AG10803 (cell line): ENCODE results near the gene KCP.
A peak's percentile ranks its signal among the peaks of the same experiment; 100 is the strongest.

Experiments
- DNase-seq: peaks from one replicate; pipeline ENCODE4 v3.0.0; 2010; ENCODE audit warnings: low read depth
- H3K4me3 ChIP-seq: 2 replicates; pipeline ENCODE4 v1.5.1; 2011; ENCODE audit warnings: mild to moderate bottlenecking, low read length, control low read depth
- TF ChIP-seq, protein P1 (sequence below): conservative IDR thresholded peaks from 2 replicates; pipeline ENCODE4 v1.5.1; 2011; ENCODE audit warnings: mild to moderate bottlenecking, low read length, control low read depth, inconsistent platforms

Gene KCP

GRCh38 chr7:128845475-128845874, 65.0 kb downstream of the KCP start:
- no peak overlapping the region for H3K4me3 ChIP-seq
- TF ChIP-seq, protein P1, sequence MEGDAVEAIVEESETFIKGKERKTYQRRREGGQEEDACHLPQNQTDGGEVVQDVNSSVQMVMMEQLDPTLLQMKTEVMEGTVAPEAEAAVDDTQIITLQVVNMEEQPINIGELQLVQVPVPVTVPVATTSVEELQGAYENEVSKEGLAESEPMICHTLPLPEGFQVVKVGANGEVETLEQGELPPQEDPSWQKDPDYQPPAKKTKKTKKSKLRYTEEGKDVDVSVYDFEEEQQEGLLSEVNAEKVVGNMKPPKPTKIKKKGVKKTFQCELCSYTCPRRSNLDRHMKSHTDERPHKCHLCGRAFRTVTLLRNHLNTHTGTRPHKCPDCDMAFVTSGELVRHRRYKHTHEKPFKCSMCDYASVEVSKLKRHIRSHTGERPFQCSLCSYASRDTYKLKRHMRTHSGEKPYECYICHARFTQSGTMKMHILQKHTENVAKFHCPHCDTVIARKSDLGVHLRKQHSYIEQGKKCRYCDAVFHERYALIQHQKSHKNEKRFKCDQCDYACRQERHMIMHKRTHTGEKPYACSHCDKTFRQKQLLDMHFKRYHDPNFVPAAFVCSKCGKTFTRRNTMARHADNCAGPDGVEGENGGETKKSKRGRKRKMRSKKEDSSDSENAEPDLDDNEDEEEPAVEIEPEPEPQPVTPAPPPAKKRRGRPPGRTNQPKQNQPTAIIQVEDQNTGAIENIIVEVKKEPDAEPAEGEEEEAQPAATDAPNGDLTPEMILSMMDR = no peak
- DNase-seq = no peak

DNA sequence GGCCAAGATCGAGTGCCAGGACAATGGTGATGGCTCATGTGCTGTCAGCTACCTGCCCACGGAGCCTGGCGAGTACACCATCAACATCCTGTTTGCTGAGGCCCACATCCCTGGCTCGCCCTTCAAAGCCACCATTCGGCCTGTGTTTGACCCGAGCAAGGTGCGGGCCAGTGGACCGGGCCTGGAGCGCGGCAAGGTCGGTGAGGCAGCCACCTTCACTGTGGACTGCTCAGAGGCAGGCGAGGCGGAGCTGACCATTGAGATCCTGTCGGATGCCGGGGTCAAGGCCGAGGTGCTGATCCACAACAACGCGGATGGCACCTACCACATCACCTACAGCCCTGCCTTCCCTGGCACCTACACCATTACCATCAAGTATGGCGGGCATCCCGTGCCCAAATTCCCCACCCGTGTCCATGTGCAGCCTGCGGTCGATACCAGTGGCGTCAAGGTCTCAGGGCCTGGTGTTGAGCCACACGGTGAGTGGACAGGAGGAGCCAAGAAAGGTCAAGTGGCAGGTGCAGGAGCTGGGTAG, 65.7 kb downstream of the KCP start:
- no peak for DNase-seq
- TF ChIP-seq, protein P1 = no peak
- no peak overlapping the region for H3K4me3 ChIP-seq

- TF ChIP-seq, protein P1 = no peak
- no peak overlapping the region for H3K4me3 ChIP-seq
- no peak for DNase-seq
These were observed 66.4 kb downstream of the KCP start for GRCh38 chr7:128843938-128844621.

DNA sequence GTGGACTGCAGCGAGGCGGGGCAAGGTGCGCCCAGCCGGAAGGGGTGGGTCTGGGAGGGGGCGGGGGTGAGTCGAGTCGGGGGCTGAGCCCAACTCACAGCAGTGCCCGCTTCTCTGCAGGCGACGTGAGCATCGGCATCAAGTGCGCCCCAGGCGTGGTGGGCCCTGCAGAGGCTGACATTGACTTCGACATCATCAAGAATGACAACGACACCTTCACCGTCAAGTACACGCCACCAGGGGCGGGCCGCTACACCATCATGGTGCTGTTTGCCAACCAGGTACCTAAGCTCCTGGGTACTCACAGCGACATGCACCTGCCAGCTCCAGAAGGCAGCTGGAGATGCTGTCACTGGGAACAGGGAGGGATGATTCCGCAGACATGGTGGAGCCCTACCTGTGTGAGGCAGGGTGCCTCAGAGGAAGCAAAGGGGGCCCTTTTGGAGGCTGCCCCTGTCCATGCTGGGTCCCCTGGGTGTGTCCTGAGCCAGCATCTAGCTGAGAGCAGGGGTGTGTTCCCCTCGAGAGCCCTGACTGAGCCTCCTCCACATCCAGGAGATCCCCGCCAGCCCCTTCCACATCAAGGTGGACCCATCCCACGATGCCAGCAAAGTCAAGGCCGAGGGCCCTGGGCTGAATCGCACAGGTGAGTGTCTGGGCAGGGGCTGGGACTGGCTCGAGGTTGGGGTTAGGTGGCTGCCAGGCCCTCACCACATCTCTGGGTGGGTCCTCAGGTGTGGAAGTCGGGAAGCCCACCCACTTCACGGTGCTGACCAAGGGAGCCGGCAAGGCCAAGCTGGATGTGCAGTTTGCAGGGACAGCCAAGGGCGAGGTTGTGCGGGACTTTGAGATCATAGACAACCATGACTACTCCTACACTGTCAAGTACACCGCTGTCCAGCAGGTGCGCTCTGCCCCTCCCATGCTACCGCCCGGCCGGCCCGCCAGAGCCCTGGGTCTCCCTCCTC, 67.6 kb downstream of the KCP start:
- DNase-seq = no peak
- H3K4me3 ChIP-seq = no peak overlapping the region
- TF ChIP-seq, protein P1 = no peak

DNA sequence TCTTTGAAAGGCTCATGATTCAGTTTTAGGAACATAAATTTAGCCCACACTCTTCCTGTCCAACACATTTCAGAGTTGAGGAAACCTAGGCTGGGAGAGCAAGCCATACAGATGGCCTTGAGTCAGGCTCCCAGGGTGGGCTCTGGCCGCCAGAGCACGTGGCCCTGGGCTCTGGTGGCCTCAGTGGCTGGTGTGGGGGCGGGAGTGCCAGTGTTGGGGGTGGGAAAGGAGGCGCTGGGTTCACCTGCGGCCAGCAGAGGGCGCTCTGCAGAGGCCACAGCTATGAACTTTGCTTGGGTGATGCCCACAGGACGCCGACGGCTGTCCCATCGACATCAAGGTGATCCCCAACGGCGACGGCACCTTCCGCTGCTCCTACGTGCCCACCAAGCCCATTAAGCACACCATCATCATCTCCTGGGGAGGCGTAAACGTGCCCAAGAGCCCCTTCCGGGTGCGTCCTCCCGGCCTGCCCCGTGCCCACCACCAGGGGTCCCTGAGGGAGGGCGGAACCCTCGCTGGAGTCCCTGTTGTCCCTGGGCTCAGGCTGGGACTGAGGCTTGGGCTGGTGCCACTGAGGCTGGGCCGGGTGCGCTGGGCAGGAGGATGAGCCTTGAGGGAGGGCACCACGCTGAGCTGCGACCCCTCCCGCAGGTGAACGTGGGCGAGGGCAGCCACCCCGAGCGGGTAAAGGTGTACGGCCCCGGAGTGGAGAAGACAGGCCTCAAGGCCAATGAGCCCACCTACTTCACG, 68.4 kb downstream of the KCP start:
- no peak overlapping the region for H3K4me3 ChIP-seq
- TF ChIP-seq, protein P1 = peak; percentile 66
- DNase-seq = peak; percentile 34

DNA sequence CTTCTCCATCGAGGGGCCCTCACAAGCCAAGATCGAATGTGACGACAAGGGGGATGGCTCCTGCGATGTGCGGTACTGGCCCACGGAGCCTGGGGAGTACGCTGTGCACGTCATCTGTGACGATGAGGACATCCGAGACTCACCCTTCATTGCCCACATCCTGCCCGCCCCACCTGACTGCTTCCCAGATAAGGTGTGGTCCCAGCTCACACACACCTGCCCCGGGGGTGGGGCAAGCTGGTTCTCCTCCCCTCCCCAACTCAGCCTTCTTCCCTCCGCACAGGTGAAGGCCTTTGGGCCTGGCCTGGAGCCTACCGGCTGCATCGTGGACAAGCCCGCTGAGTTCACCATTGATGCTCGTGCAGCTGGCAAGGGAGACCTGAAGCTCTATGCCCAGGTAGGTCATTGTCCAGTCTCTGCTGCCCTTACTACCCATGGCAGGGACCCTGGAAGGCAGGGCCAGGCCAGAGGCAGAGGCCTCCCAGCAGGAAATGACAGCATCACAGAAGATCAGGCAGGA, 69.3 kb downstream of the KCP start:
- DNase-seq = no peak
- TF ChIP-seq, protein P1 = no peak
- no peak overlapping the region for H3K4me3 ChIP-seq
